Cardiac fibroblast (primary cell): ENCODE results near the gene P2RX2.

ENCODE experiments used
- DNase-seq, 2 donors: peaks; one replicate each; pipeline versions ENCODE4 v3.0.0 to v3.0.0-alpha.2; 2010; ENCODE audit warnings: low read depth in 2 of 2
- H3K4me3 ChIP-seq, 2 donors: replicated peaks in 1 of 2; 1 replicate in 1 of 2; 2 replicates in 1 of 2; pipeline ENCODE4 v1.5.1; 2011; ENCODE audit warnings: low read depth in 2 of 2, low read length in 2 of 2, mild to moderate bottlenecking in 2 of 2, moderate library complexity in 1 of 2
- TF ChIP-seq, protein P1 (sequence below): IDR thresholded peaks from one replicate; pipeline ENCODE4 v1.5.1; 2011; ENCODE audit warnings: low read depth, mild to moderate bottlenecking, low read length, inconsistent platforms

P2RX2 gene

DNA sequence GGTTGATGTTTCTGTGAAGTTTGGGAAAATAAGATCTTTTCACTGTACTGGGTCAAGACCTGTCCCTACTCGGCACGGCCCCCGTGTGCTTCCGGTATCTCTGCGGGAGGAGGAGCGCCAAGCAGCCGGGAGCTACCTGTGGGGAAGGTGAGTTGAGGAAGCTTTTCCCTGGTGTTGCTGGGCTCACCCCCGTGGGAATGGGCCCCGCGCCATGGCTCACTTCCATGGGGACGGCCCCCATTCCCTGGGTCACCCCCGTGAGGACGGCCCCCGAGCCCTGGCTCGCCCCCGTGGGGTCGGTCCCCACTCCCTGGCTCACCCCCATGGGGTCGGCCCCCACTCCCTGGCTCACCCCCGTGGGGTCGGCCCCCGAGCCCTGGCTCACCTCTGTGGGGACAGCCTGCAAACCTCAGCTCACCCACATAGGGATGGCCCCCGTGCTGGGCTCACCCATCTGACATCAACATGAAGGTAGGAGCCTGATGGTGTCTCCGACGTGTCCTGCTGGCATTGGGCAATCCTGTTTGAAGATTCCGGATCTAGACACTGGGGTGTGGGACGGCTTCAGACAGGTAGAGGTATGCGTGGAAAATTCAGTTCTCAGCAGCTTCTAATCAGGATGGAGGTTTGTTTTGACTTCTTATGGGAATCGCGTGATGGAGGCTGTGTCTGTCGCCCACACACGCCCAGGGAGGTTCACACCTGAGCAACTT is 17.2 kb upstream of the P2RX2 start:
- TF ChIP-seq, protein P1, sequence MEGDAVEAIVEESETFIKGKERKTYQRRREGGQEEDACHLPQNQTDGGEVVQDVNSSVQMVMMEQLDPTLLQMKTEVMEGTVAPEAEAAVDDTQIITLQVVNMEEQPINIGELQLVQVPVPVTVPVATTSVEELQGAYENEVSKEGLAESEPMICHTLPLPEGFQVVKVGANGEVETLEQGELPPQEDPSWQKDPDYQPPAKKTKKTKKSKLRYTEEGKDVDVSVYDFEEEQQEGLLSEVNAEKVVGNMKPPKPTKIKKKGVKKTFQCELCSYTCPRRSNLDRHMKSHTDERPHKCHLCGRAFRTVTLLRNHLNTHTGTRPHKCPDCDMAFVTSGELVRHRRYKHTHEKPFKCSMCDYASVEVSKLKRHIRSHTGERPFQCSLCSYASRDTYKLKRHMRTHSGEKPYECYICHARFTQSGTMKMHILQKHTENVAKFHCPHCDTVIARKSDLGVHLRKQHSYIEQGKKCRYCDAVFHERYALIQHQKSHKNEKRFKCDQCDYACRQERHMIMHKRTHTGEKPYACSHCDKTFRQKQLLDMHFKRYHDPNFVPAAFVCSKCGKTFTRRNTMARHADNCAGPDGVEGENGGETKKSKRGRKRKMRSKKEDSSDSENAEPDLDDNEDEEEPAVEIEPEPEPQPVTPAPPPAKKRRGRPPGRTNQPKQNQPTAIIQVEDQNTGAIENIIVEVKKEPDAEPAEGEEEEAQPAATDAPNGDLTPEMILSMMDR, result no peak
- H3K4me3 ChIP-seq, result no peak overlapping the region
- DNase-seq, result no peak

DNA sequence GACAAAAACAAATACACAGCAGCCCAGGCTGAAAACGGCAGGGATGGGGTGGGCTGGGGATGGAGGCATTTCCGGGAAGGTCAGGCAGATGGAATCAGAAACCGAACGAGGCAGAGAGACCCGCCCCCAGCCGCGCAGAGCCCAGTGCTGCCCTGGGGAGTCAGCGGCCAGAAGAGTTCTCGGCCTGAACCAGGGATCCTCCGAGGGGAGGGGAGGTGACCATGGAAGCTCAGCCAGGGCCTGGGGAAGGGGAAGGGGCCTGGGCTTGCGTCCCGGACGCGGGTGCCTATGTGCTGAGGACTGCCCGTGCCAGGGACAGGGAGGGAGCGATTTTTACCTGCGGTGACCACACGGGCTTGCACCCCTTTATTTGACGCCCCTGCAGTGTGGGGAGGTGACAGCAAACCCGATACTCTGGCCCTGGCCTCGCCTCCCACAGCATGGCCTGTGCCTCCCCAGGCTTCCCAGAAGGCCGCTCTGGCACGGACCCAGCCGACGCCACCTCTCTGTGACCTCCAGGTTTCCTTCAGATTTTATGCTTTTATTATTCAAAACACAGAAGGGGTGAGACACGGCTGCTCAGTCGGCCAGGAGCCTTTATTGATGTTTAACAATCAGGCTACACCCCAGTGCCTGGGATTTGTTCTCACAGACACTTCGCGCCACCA is 15.9 kb upstream of the P2RX2 start:
- no peak overlapping the region for H3K4me3 ChIP-seq
- TF ChIP-seq, protein P1, result no peak
- no peak for DNase-seq

DNA sequence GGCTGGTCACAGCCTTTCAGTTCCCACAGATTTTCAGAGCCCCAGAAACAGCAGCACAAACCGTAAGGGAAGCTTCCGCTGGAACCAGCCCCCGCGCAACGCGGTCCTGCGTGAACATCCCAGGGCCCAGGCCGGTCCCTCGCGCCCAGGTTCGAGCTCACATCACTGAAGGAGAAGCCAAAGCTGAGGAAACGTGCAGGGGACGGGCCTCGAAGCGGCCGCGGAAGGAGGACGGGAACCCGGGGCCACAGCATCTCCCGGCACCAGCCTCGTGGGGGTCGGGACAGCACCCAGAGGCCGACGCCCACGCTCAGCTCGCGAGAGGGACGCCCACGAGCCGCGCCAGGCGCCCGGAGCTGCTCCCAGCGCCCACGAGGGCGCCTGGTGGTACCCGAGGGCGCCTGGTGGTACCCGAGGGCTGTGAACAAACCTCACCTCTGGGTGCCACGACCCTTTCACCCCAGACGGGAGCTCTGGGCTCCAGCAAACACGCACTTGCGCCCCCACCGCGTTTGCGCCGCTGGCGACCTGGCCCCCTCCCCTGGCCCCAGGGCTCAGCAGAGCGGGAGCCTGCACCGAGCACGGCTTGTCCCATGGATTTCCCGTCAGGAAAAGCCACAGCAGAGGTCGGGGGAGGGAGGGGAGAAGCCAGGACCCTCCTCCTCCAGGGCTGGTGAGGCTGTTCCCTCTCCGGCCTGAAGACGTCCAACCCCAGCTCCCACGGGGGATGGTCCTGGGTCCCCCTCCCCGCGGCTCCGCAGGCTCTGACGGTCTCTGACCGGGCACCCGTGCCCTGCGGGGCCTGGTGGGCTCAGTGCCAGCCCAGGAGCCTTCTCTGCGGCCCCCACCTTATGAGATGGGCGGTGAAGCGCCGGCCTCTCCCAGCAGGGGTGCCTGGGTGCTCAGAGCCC is 15.1 kb upstream of the P2RX2 start:
- DNase-seq, result no peak
- no peak overlapping the region for H3K4me3 ChIP-seq
- TF ChIP-seq, protein P1, result no peak

DNA sequence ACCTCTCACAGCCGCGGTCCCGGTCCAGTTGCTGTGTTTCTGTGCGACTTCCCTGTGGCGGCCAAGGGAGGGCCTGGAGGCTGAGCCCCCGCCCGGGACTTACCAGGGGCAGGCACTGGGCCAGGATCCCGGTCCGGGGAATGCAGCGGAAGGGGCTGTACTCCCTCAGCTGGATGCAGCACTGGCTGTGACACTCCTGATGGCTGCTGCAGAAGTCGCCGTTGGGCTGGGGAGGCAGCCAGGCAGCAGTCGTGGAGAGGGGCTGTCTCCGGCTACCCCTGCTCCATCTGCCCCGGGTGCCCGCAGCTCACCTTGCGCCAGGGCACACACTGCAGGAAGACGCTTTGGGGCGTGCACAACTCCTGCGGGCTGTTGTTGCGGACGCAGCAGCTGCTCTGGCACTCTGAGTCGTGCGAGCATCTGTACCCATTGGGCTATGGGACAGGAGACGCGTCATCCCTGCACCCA is 14.4 kb upstream of the P2RX2 start:
- no peak overlapping the region for H3K4me3 ChIP-seq
- TF ChIP-seq, protein P1, result no peak
- DNase-seq, result no peak

DNA sequence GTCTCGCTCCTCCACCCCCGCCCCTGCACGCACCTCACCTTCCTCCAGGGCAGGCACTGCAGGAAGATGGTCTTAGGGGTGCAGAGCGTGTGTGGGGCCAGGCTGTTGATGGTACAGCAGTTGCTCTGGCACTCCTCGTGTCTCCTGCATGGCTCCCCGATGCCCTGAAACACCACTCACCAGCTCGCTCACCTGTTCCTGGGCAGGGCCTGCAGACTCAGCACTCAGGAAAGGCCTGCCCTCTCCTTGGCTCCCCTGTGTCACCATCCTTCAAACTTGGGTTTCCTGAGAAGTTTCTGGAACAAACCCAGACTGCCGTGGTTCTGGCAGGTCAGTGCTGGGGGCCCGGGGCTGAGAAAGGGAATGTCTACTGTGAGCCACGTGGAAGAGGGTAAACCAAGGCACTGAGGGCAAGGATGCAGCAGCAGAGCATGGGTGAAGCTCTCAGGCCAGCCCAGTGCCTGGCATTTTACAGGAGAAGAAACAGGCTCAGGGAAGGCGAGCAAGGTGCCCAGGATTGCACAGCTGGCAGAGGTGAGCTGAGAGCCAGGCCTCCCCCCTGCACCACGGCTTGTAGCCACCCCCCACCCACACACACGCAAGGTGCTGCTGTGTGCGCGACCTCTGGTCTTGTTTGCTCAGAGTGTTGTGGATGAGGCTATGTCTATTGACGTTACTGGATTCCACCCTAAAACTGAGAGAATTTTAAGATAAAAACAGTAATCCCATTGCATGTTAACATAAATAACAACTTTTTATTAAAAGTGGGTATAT is 13.7 kb upstream of the P2RX2 start:
- TF ChIP-seq, protein P1, result no peak
- DNase-seq, result no peak
- H3K4me3 ChIP-seq, result no peak overlapping the region

DNA sequence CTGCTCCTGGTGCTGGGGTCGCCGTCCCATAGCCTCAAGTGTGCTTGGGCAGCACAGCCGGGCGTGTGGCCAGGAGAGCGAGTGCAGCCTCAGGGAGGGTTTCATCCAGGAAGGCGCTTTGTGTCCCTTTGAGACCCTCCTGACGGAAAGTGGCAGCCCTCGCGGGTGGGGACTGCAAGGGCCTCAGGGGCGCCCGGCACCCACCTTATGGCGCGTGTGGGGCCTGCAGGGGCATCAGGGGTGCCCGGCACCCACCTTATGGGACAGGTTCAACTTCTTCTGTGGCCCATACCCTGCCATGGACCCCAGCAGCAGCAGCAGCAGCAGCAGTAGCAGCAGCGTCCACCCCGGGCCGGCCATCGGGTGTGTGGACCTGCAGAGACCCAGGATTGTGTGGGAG is 12.7 kb upstream of the P2RX2 start:
- TF ChIP-seq, protein P1, result no peak
- H3K4me3 ChIP-seq, result no peak overlapping the region
- DNase-seq, result no peak
